ENCODE results near the gene MAZ.
A peak's percentile ranks its signal among the peaks of the same experiment; 100 is the strongest.
"Not testable (repeated sequence)": the region's sequence is repeated elsewhere in the genome, so short reads cannot be mapped to it uniquely, and the experiment has no call there.

The MAZ gene

GRCh38 chr16:29789775-29790182 lies 16.6 kb upstream of the MAZ start:
- Histone ChIP-seq H3K9ac (ENCODE audit: low read length) (peak overlapping the region; percentile 81), H3K9me3 (ENCODE audit: control insufficient read depth, low read depth, low read length) (no peaks in the 10 kb centered on the region), H3K27me3 (ENCODE audit: control insufficient read depth, insufficient read depth, low read length) (peaks cover 4% of the 10 kb centered on the region), H3K4me3 (ENCODE audit: low read length) (peak overlapping the region; percentile 85), H3K27ac (ENCODE audit: low read length) (peak overlapping the region; percentile 90), H3K36me3 (ENCODE audit: control insufficient read depth, low read depth, low read length) (no peaks in the 10 kb centered on the region), H3K4me1 (ENCODE audit: control insufficient read depth, low read depth, low read length) (peaks cover 18% of the 10 kb centered on the region)

GRCh38 chr16:29790183-29790948 lies 16.0 kb upstream of the MAZ start, which contains the start of gene KIF22:
TSS of gene KIF22 (plus strand) at chr16:29790751. CDS start at chr16:29790760, 9 bp downstream.
- Histone ChIP-seq H3K4me3 (ENCODE audit: low read length) (peak within 1 kb of the TSS; percentile 85), H3K27me3 (ENCODE audit: control insufficient read depth, insufficient read depth, low read length) (peaks cover 4% of the 10 kb centered on the region), H3K9me3 (ENCODE audit: control insufficient read depth, low read depth, low read length) (no peaks in the 10 kb centered on the region), H3K9ac (ENCODE audit: low read length) (peak within 1 kb of the TSS; percentile 87), H3K4me1 (ENCODE audit: control insufficient read depth, low read depth, low read length) (peaks cover 16% of the 10 kb centered on the region), H3K36me3 (ENCODE audit: control insufficient read depth, low read depth, low read length) (no peaks in the 10 kb centered on the region), H3K27ac (ENCODE audit: low read length) (peak within 1 kb of the TSS; percentile 90)

GRCh38 chr16:29790949-29791844 lies 15.1 kb upstream of the MAZ start:
- peak overlapping the region; percentile 7 for H3K27ac ChIP-seq (ENCODE audit: low read length)
- H3K9ac ChIP-seq (ENCODE audit: low read length), result peak overlapping the region; percentile 87
- peak overlapping the region; percentile 85 for H3K4me3 ChIP-seq (ENCODE audit: low read length)
- H3K4me1 ChIP-seq (ENCODE audit: control insufficient read depth, low read depth, low read length), result peaks cover 14% of the 10 kb centered on the region
- H3K9me3 ChIP-seq (ENCODE audit: control insufficient read depth, low read depth, low read length), result no peaks in the 10 kb centered on the region
- H3K36me3 ChIP-seq (ENCODE audit: control insufficient read depth, low read depth, low read length), result peaks cover 3% of the 10 kb centered on the region
- no peaks in the 10 kb centered on the region for H3K27me3 ChIP-seq (ENCODE audit: control insufficient read depth, insufficient read depth, low read length)

- Histone ChIP-seq H3K9ac (ENCODE audit: low read length) (peak overlapping the region; percentile 87), H3K9me3 (ENCODE audit: control insufficient read depth, low read depth, low read length) (no peaks in the 10 kb centered on the region), H3K27ac (ENCODE audit: low read length) (no peak overlapping the region), H3K36me3 (ENCODE audit: control insufficient read depth, low read depth, low read length) (peaks cover 11% of the 10 kb centered on the region), H3K4me3 (ENCODE audit: low read length) (peak overlapping the region; percentile 85), H3K4me1 (ENCODE audit: control insufficient read depth, low read depth, low read length) (peaks cover 14% of the 10 kb centered on the region), H3K27me3 (ENCODE audit: control insufficient read depth, insufficient read depth, low read length) (no peaks in the 10 kb centered on the region)
Observed at GRCh38 chr16:29791845-29792807, 14.2 kb upstream of the MAZ start.

GRCh38 chr16:29793153-29793552 lies 13.2 kb upstream of the MAZ start:
- H3K27me3 ChIP-seq (ENCODE audit: control insufficient read depth, insufficient read depth, low read length); H3K9ac ChIP-seq (ENCODE audit: low read length); H3K9me3 ChIP-seq (ENCODE audit: control insufficient read depth, low read depth, low read length); H3K4me3 ChIP-seq (ENCODE audit: low read length); H3K27ac ChIP-seq (ENCODE audit: low read length): not testable (repeated sequence)
- Histone ChIP-seq H3K36me3 (ENCODE audit: control insufficient read depth, low read depth, low read length) (peaks cover 21% of the 10 kb centered on the region), H3K4me1 (ENCODE audit: control insufficient read depth, low read depth, low read length) (peaks cover 14% of the 10 kb centered on the region)

GRCh38 chr16:29794231-29794710 lies 12.1 kb upstream of the MAZ start:
- H3K4me3 ChIP-seq (ENCODE audit: low read length), result no peak overlapping the region
- H3K27me3 ChIP-seq (ENCODE audit: control insufficient read depth, insufficient read depth, low read length), result no peaks in the 10 kb centered on the region
- peaks cover 14% of the 10 kb centered on the region for H3K4me1 ChIP-seq (ENCODE audit: control insufficient read depth, low read depth, low read length)
- H3K9ac ChIP-seq (ENCODE audit: low read length), result no peak overlapping the region
- H3K36me3 ChIP-seq (ENCODE audit: control insufficient read depth, low read depth, low read length), result peaks cover 32% of the 10 kb centered on the region
- no peaks in the 10 kb centered on the region for H3K9me3 ChIP-seq (ENCODE audit: control insufficient read depth, low read depth, low read length)
- no peak overlapping the region for H3K27ac ChIP-seq (ENCODE audit: low read length)

- H3K9me3 ChIP-seq (ENCODE audit: control insufficient read depth, low read depth, low read length), result no peaks in the 10 kb centered on the region
- H3K36me3 ChIP-seq (ENCODE audit: control insufficient read depth, low read depth, low read length), result peaks cover 61% of the 10 kb centered on the region
- no peak overlapping the region for H3K4me3 ChIP-seq (ENCODE audit: low read length)
- H3K4me1 ChIP-seq (ENCODE audit: control insufficient read depth, low read depth, low read length), result peaks cover 10% of the 10 kb centered on the region
- H3K27me3 ChIP-seq (ENCODE audit: control insufficient read depth, insufficient read depth, low read length), result no peaks in the 10 kb centered on the region
- no peak overlapping the region for H3K27ac ChIP-seq (ENCODE audit: low read length)
- no peak overlapping the region for H3K9ac ChIP-seq (ENCODE audit: low read length)
Observed at GRCh38 chr16:29802416-29802935, 3.9 kb upstream of the MAZ start.

- Histone ChIP-seq H3K9me3 (ENCODE audit: control insufficient read depth, low read depth, low read length) (no peaks in the 10 kb centered on the region), H3K27ac (ENCODE audit: low read length) (no peak overlapping the region), H3K27me3 (ENCODE audit: control insufficient read depth, insufficient read depth, low read length) (no peaks in the 10 kb centered on the region), H3K36me3 (ENCODE audit: control insufficient read depth, low read depth, low read length) (peaks cover 54% of the 10 kb centered on the region), H3K4me1 (ENCODE audit: control insufficient read depth, low read depth, low read length) (peaks cover 17% of the 10 kb centered on the region), H3K9ac (ENCODE audit: low read length) (peak overlapping the region; percentile 79), H3K4me3 (ENCODE audit: low read length) (peak overlapping the region; percentile 84)
Observed at GRCh38 chr16:29804020-29804419, 2.3 kb upstream of the MAZ start.

GRCh38 chr16:29804455-29805231 lies 1.7 kb upstream of the MAZ start:
- Histone ChIP-seq H3K4me3 (ENCODE audit: low read length) (peak overlapping the region; percentile 84), H3K27ac (ENCODE audit: low read length) (peak overlapping the region; percentile 88), H3K9ac (ENCODE audit: low read length) (peak overlapping the region; percentile 79), H3K4me1 (ENCODE audit: control insufficient read depth, low read depth, low read length) (peaks cover 24% of the 10 kb centered on the region), H3K9me3 (ENCODE audit: control insufficient read depth, low read depth, low read length) (no peaks in the 10 kb centered on the region), H3K27me3 (ENCODE audit: control insufficient read depth, insufficient read depth, low read length) (no peaks in the 10 kb centered on the region), H3K36me3 (ENCODE audit: control insufficient read depth, low read depth, low read length) (peaks cover 52% of the 10 kb centered on the region)

Data from iPS-18a (cell line).